B cell (primary cell): ENCODE results near the gene UTP25. TPM values are rescaled to one million over a fixed set of nuclear protein-coding genes. Genes with fewer than 3 reads are reported as not detected.

Experiments used
- ATAC-seq: fragments of 200-7000 bp; cut with Tn5 transposase; one replicate; pipeline ENCODE4 v1.10.0; 2021; ENCODE audit warnings: low read depth, mild to moderate bottlenecking, moderate number of reproducible peaks, moderate library complexity
- CTCF ChIA-PET: fragments of 350-600 bp; sonication (Branson Sonifier 250); formaldehyde crosslinking; loops from one replicate; lab custom pipeline; 2021; ENCODE audit warnings: antibody characterized with exemption, inconsistent platforms; lab: Charles Lee
- POLR2A ChIA-PET: fragments of 350-600 bp; sonication (Branson Sonifier 250); formaldehyde crosslinking; loops from one replicate; lab custom pipeline; 2021; ENCODE audit warnings: antibody characterized with exemption; lab: Charles Lee
- DNase-seq: peaks from one replicate; pipeline ENCODE4 v3.0.0; 2013
- H2AFZ ChIP-seq: 2 replicates; pipeline ENCODE4 v1.6.1; 2012; ENCODE audit warnings: mild to moderate bottlenecking, low read depth, low read length; ENCODE audit not compliant: insufficient read depth, poor library complexity, severe bottlenecking
- H3K27ac ChIP-seq, 2 donors: 1 replicate in 1 of 2; 2 replicates in 1 of 2; pipeline ENCODE4 v1.5.1; 2012 to 2013; ENCODE audit warnings: low read length in 2 of 2, mild to moderate bottlenecking in 2 of 2, moderate library complexity in 1 of 2
- H3K27me3 ChIP-seq, 4 experiments: fragments of 200-600 bp in 1 of 4; sonication (generic) in 1 of 4; replicated peaks in 1 of 4; 1 replicate in 2 of 4; 2 replicates in 2 of 4; pipeline versions ENCODE4 v1.6.1 to v1.7.0; 2013 to 2016; ENCODE audit warnings: low read length in 3 of 4, mild to moderate bottlenecking in 2 of 4, mixed read lengths in 1 of 4, moderate library complexity in 1 of 4; ENCODE audit not compliant: insufficient read depth in 4 of 4, control insufficient read depth in 3 of 4; ENCODE audit errors: control extremely low read depth in 1 of 4
- H3K36me3 ChIP-seq, 2 experiments: replicated peaks in 1 of 2; 1 replicate in 1 of 2; 2 replicates in 1 of 2; pipeline versions ENCODE4 v1.6.1 to v1.7.1; 2013; ENCODE audit warnings: low read length in 1 of 2; ENCODE audit not compliant: insufficient read depth in 2 of 2, control insufficient read depth in 1 of 2; ENCODE audit errors: control extremely low read depth in 1 of 2, extremely low read depth in 1 of 2
- H3K4me1 ChIP-seq, 2 donors: fragments of 200-600 bp in 1 of 2; sonication (generic) in 1 of 2; 1 replicate in 1 of 2; 2 replicates in 1 of 2; pipeline versions ENCODE4 v1.5.1 to v1.6.1; 2013 to 2017; ENCODE audit warnings: low read length in 2 of 2; ENCODE audit not compliant: control insufficient read depth in 2 of 2, insufficient read depth in 2 of 2
- H3K4me2 ChIP-seq: replicated peaks from 2 replicates; pipeline ENCODE3; 2012; ENCODE audit warnings: mild to moderate bottlenecking, low read depth, low read length; ENCODE audit not compliant: poor library complexity, severe bottlenecking
- H3K4me3 ChIP-seq, 5 experiments: fragments of 200-600 bp in 1 of 5; sonication (generic) in 1 of 5; 1 replicate in 3 of 5; 2 replicates in 2 of 5; pipeline versions ENCODE4 v1.5.1 to v1.7.0; 2011 to 2016; ENCODE audit warnings: low read length in 4 of 5, mild to moderate bottlenecking in 4 of 5, low read depth in 2 of 5, control low read depth in 1 of 5, moderate library complexity in 1 of 5; ENCODE audit not compliant: insufficient read depth in 1 of 5; ENCODE audit errors: control extremely low read depth in 1 of 5, extremely low read depth in 1 of 5
- H3K79me2 ChIP-seq: fragments of 200-600 bp; sonication (generic); one replicate; pipeline ENCODE4 v1.6.0; 2016; ENCODE audit warnings: low read length; ENCODE audit not compliant: control insufficient read depth, insufficient read depth
- H3K9ac ChIP-seq: fragments of 200-600 bp; sonication (generic); 2 replicates; pipeline ENCODE4 v1.6.1; 2017; ENCODE audit warnings: mild to moderate bottlenecking, low read length, moderate library complexity
- H3K9me3 ChIP-seq, 3 donors: one replicate each; pipeline versions ENCODE4 v1.6.1 to v1.7.1; 2013; ENCODE audit warnings: low read length in 2 of 3; ENCODE audit not compliant: control insufficient read depth in 2 of 3, insufficient read depth in 1 of 3; ENCODE audit errors: control extremely low read depth in 1 of 3
- H4K20me1 ChIP-seq: 2 replicates; pipeline ENCODE4 v1.6.0; 2012; ENCODE audit warnings: mild to moderate bottlenecking, low read length; ENCODE audit not compliant: insufficient read depth, control insufficient read depth, poor library complexity, severe bottlenecking
- H3K27ac Mint-ChIP-seq: one replicate; pipeline ENCODE4 v1.8.0; 2021; ENCODE audit warnings: mixed read lengths
- H3K27me3 Mint-ChIP-seq: one replicate; pipeline ENCODE4 v1.8.0; 2021; ENCODE audit warnings: mixed read lengths
- H3K4me1 Mint-ChIP-seq: one replicate; pipeline ENCODE4 v1.8.0; 2021; ENCODE audit warnings: mixed read lengths
- H3K4me3 Mint-ChIP-seq: one replicate; pipeline ENCODE4 v1.8.0; 2021; ENCODE audit warnings: mixed read lengths
- H3K9me3 Mint-ChIP-seq: one replicate; pipeline ENCODE4 v1.8.0; 2022; ENCODE audit warnings: mixed read lengths; ENCODE audit not compliant: insufficient read depth
- EZH2 ChIP-seq: IDR thresholded peaks from 2 replicates; pipeline ENCODE4 v1.6.1; 2012; ENCODE audit warnings: borderline replicate concordance, low read depth, mild to moderate bottlenecking, moderate library complexity, low read length; ENCODE audit not compliant: insufficient read depth, poor library complexity, severe bottlenecking
- WGBS: methylation state at CpG from one replicate; pipeline ENCODE4 v1.1.5; 2013; ENCODE audit warnings: missing lambda C conversion rate; ENCODE audit not compliant: insufficient coverage; 5-methylcytosine and 5-hydroxymethylcytosine counted together
- intact Hi-C: fragments of 100-400 bp; cut with micrococcal nuclease; formaldehyde crosslinking; loops from one replicate; pipeline ENCODE4 v1.10.0; 2022
- polyA plus RNA-seq: library from polyadenylated mRNA; depleted of rRNA; stranded (reverse); fragments of >200 nt; gene quantifications from 2 replicates; pipeline ENCODE4 v1.2.3, GENCODE V29; 2012
- total RNA-seq, 2 donors: library from RNA; stranded (reverse); fragments of 120-200 nt in 1 of 2; gene quantifications; 1 replicate in 1 of 2; 2 replicates in 1 of 2; pipeline versions ENCODE4 v1.2.3 to v1.2.4, GENCODE V29; 2013 to 2022
- TF ChIP-seq, protein P1 (sequence below): fragments of 200-600 bp; IDR thresholded peaks from one replicate; pipeline ENCODE4 v1.8.0; 2022; ENCODE audit warnings: antibody characterized with exemption, mild to moderate bottlenecking

The UTP25 gene
- total and polyA plus RNA-seq, 2 donors (not counting 1 experiment from before 2014, with no cell fraction given): 6.2 to 16.6 TPM

DNA sequence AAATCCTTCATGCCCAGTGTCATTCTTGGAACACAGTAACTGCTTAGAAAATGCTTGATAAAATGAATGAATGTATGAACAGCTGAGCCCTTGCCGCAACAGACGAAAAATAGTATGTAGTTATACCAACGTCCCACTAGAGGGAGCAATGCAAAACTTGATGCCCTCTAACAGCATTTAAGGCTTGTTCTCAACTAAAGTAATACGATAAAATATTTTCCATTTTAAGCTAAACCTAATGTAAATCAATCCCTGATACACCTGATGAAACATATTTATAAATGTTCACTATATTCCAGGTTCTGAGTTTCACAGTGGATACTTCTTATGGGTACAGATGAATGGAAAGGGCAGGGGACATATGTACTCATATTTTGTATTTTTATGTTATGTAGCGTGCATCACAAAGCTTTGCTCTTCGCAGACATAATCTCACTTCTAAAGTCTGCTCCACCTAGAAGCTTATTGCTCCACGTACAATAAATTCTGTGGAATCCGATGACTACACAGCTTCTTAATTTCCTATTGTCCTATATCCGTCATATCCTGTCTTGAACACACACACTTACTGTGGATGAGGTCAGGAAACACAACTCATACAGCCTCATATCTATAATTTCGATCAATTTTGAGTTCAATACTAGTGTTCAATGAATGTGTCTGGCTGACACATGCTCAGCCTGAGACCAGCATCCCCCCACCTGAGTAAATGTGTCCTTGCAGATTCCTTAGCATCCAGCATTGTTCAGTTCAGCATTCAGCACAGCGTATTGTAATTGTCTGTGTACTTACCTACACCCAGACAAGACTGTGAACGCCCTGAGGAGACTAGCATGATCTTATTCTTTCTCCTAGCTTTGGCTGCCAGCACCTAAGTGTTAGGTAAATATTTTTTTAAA lies 4.4 kb upstream of the UTP25 start:
- TF ChIP-seq, protein P1, sequence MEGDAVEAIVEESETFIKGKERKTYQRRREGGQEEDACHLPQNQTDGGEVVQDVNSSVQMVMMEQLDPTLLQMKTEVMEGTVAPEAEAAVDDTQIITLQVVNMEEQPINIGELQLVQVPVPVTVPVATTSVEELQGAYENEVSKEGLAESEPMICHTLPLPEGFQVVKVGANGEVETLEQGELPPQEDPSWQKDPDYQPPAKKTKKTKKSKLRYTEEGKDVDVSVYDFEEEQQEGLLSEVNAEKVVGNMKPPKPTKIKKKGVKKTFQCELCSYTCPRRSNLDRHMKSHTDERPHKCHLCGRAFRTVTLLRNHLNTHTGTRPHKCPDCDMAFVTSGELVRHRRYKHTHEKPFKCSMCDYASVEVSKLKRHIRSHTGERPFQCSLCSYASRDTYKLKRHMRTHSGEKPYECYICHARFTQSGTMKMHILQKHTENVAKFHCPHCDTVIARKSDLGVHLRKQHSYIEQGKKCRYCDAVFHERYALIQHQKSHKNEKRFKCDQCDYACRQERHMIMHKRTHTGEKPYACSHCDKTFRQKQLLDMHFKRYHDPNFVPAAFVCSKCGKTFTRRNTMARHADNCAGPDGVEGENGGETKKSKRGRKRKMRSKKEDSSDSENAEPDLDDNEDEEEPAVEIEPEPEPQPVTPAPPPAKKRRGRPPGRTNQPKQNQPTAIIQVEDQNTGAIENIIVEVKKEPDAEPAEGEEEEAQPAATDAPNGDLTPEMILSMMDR: peak; percentile 97
- TF ChIP-seq EZH2: no peak
- CTCF ChIA-PET: interaction anchor here (0.6 to 3.9 kb wide), 34 partner anchors 8 to 1560 kb away, joined by 3 to 45 read pairs (median 5); partner anchors contain the start of genes C1orf74, HSD11B1 and IRF6
- H3K9ac ChIP-seq: no peak overlapping the region
- Mint-ChIP-seq H3K27me3 (peaks cover 35% of the 10 kb centered on the region), H3K4me1 (peaks cover 16% of the 10 kb centered on the region), H3K27ac (no peak overlapping the region), H3K9me3 (no peaks in the 10 kb centered on the region), H3K4me3 (no peak overlapping the region)
- H4K20me1 ChIP-seq: no peaks in the 10 kb centered on the region
- H3K36me3 ChIP-seq: no peaks in the 10 kb centered on the region
- H3K27ac ChIP-seq: no peak overlapping the region
- intact Hi-C loops: loop anchor here (1.0 kb wide), 1 partner anchor 488 kb away; no protein-coding TSS in a partner anchor
- H3K4me2 ChIP-seq: no peak overlapping the region
- 93% methylated on average over 4 of the region's 12 CpGs for WGBS
- peak overlapping the region; percentile 16 for H2AFZ ChIP-seq
- peak; percentile 69 for DNase-seq
- peak; percentile 35 for ATAC-seq
- H3K9me3 ChIP-seq: no peaks in the 10 kb centered on the region
- POLR2A ChIA-PET: no interaction called here
- H3K79me2 ChIP-seq: peaks cover 6% of the 10 kb centered on the region
- no peak overlapping the region for H3K4me3 ChIP-seq
- peaks cover 3 to 7% of the 10 kb centered on the region in 2 donors for H3K4me1 ChIP-seq
- peaks cover 0 to 23% (median 13%) of the 10 kb centered on the region in 4 experiments for H3K27me3 ChIP-seq
